ENCODE measurements around the gene ALG9. TPM values are rescaled to one million over a fixed set of nuclear protein-coding genes. Genes with fewer than 3 reads are reported as not detected.

ALG9 gene
- total RNA-seq, 1 donor from 2014 or later = 36.9 TPM

GRCh38 chr11:111911563-111912401 lies 40.4 kb upstream of the ALG9 start, which contains the start of gene CRYAB:
Gene CRYAB (minus strand): TSS chr11:111911770. CDS start chr11:111911724, 46 bp downstream.
- H3K4me3 Mint-ChIP-seq = no peak within 1 kb of the TSS
- H3K4me3 ChIP-seq = no peak within 1 kb of the TSS
- H3K9me3 ChIP-seq (ENCODE audit: low read depth) = no peaks in the 10 kb centered on the region
- H3K27ac Mint-ChIP-seq = peak within 1 kb of the TSS; percentile 39
- peak; percentile 34 for DNase-seq (ENCODE audit: low spot score)
- H3K27ac ChIP-seq = no peak within 1 kb of the TSS
- H3K27me3 Mint-ChIP-seq (ENCODE audit: insufficient read depth, low read depth) = no peaks in the 10 kb centered on the region
- no peaks in the 10 kb centered on the region for H3F3A ChIP-seq (ENCODE audit: low read depth)
- H4K20me1 ChIP-seq (ENCODE audit: low read depth) = no peaks in the 10 kb centered on the region
- no peaks in the 10 kb centered on the region for H3K79me2 ChIP-seq (ENCODE audit: low read depth)
- H3K36me3 ChIP-seq = no peaks in the 10 kb centered on the region
- no peak within 1 kb of the TSS for H3K4me2 ChIP-seq
- H3K4me1 ChIP-seq = peaks cover 9% of the 10 kb centered on the region
- H2AFZ ChIP-seq (replicated peaks) = peak within 1 kb of the TSS; percentile 76
- H3K27me3 ChIP-seq = no peaks in the 10 kb centered on the region
- peaks cover 10% of the 10 kb centered on the region for H3K4me1 Mint-ChIP-seq
- H3K9me3 Mint-ChIP-seq = no peaks in the 10 kb centered on the region
- no peak for TF ChIP-seq EZH2 (IDR thresholded peaks at IDR 0.05)
- no peak for TF ChIP-seq EZH2phosphoT487 (IDR thresholded peaks at IDR 0.05)
- TF ChIP-seq CTCF (IDR thresholded peaks at IDR 0.05) = no peak
- H3K9ac ChIP-seq = no peak within 1 kb of the TSS
- H3K36me3 Mint-ChIP-seq = no peaks in the 10 kb centered on the region

DNA sequence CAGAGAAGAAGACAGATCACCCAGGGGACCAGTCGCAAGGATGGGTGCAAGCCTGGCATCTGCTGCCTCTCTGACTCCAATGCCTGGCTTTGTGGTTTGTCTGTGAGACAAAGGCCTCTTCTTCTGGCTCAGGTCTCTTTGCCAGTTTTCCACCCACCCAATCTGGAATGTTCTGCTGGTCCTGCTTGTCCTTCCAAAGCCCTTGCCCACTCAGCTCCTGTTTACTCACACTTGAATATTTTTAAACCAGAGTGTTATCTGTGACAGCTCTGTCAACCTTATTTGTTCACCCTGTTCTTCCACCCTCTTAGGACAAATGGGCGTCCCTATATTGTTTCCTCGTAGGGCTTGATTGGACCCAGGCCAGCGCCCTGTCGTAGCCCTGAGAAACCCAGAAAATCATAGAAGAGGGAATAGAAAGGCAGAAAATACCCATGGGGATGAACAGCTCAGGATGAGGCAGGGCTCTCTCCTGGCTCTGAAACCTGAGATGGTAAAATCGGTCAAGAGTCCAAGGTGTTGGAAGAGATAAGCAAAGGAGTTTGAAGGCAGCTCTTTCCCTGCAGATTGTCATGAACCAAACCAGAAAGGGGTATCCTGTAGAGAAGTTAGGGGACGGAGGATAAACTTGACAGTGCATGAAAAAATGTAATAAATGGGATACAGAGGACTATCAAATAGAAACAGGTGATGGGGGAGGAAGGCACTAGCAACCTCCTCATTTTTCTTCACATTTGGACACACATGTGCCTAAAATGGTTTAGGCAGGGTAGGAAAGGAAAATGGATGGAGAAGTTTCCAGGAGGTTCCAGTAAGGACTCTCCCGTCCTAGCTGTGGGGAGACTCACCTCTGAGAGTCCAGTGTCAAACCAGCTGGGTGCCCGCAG lies 39.5 kb upstream of the ALG9 start:
- H3K27me3 Mint-ChIP-seq (ENCODE audit: insufficient read depth, low read depth) = no peaks in the 10 kb centered on the region

GRCh38 chr11:111909378-111909777 lies 38.0 kb upstream of the ALG9 start:
- H3K4me3 Mint-ChIP-seq = no peak overlapping the region

More for the DNA sequence above, 39.5 kb upstream of the ALG9 start:
- no peaks in the 10 kb centered on the region for H3K9me3 Mint-ChIP-seq
- Histone ChIP-seq H3K4me3 (no peak overlapping the region), H3K36me3 (no peaks in the 10 kb centered on the region), H3K9me3 (ENCODE audit: low read depth) (no peaks in the 10 kb centered on the region), H2AFZ (replicated peaks) (no peak overlapping the region), H3K79me2 (ENCODE audit: low read depth) (no peaks in the 10 kb centered on the region), H3K27me3 (no peaks in the 10 kb centered on the region), H4K20me1 (ENCODE audit: low read depth) (no peaks in the 10 kb centered on the region), H3K27ac (no peak overlapping the region), H3K9ac (no peak overlapping the region), H3K4me2 (no peak overlapping the region), H3F3A (ENCODE audit: low read depth) (no peaks in the 10 kb centered on the region), H3K4me1 (peaks cover 9% of the 10 kb centered on the region)
- TF ChIP-seq CTCF (IDR thresholded peaks at IDR 0.05) = no peak
- no peak for TF ChIP-seq EZH2 (IDR thresholded peaks at IDR 0.05)
- no peak for TF ChIP-seq EZH2phosphoT487 (IDR thresholded peaks at IDR 0.05)
- no peaks in the 10 kb centered on the region for H3K36me3 Mint-ChIP-seq
- H3K27ac Mint-ChIP-seq = peak overlapping the region; percentile 9
- H3K4me3 Mint-ChIP-seq = no peak overlapping the region
- H3K4me1 Mint-ChIP-seq = peaks cover 10% of the 10 kb centered on the region
- no peak for DNase-seq (ENCODE audit: low spot score)

More at GRCh38 chr11:111909378-111909777, 38.0 kb upstream of the ALG9 start:
- H3K9me3 Mint-ChIP-seq = no peaks in the 10 kb centered on the region
- H3K27me3 Mint-ChIP-seq (ENCODE audit: insufficient read depth, low read depth) = no peaks in the 10 kb centered on the region
- H3K27ac Mint-ChIP-seq = no peak overlapping the region
- peaks cover 9% of the 10 kb centered on the region for H3K4me1 ChIP-seq
- no peaks in the 10 kb centered on the region for H3K9me3 ChIP-seq (ENCODE audit: low read depth)
- H2AFZ ChIP-seq (replicated peaks) = no peak overlapping the region
- no peaks in the 10 kb centered on the region for H3K27me3 ChIP-seq
- no peaks in the 10 kb centered on the region for H3K79me2 ChIP-seq (ENCODE audit: low read depth)
- no peaks in the 10 kb centered on the region for H4K20me1 ChIP-seq (ENCODE audit: low read depth)
- no peak overlapping the region for H3K4me2 ChIP-seq
- no peak for TF ChIP-seq EZH2 (IDR thresholded peaks at IDR 0.05)
- TF ChIP-seq EZH2phosphoT487 (IDR thresholded peaks at IDR 0.05) = no peak
- TF ChIP-seq CTCF (IDR thresholded peaks at IDR 0.05) = no peak
- H3K4me1 Mint-ChIP-seq = peaks cover 10% of the 10 kb centered on the region
- H3K27ac ChIP-seq = no peak overlapping the region
- no peak overlapping the region for H3K9ac ChIP-seq
- H3K36me3 ChIP-seq = no peaks in the 10 kb centered on the region
- no peaks in the 10 kb centered on the region for H3K36me3 Mint-ChIP-seq
- H3K4me3 ChIP-seq = no peak overlapping the region
- no peaks in the 10 kb centered on the region for H3F3A ChIP-seq (ENCODE audit: low read depth)
- no peak for DNase-seq (ENCODE audit: low spot score)

All from neural progenitor cell (in vitro differentiated cells).